Measurements from ENCODE around the gene DHH. TPM values are rescaled to one million over a fixed set of nuclear protein-coding genes. Genes with fewer than 3 reads are reported as not detected.

The DHH gene
- total and polyA plus RNA-seq, 4 donors, result 1.3 to 8.1 (median 5.1) TPM

DNA sequence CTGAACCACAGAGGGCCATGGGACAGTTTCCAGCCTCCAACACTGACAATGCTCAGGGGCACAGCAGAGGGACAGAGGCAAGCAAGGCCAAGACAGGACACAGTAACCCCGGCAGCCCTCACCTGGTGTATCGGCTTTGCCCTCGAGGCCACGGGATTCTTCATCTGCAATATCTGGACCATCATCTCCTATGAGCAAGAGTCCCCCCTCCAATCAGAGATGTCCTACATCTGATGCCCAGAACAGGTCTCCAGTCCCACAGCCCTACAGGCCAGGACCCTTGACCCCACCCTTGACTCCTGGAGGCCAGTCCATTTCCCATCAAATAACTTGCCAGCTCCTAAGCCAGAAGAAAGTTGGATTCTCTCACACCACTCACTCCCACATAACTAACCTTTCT is 51.4 kb downstream of the DHH start:
- Histone ChIP-seq H3K27ac (ENCODE audit: low read depth, low read length) (no peak overlapping the region), H3K27me3 (ENCODE audit: control insufficient read depth, insufficient read depth, low read length) (no peaks in the 10 kb centered on the region), H3K9me3 (ENCODE audit: control insufficient read depth, insufficient read depth, low read length) (no peaks in the 10 kb centered on the region), H3K36me3 (ENCODE audit: control insufficient read depth, insufficient read depth, low read length) (peaks cover 99% of the 10 kb centered on the region), H3K4me1 (ENCODE audit: control insufficient read depth, insufficient read depth, low read length) (no peaks in the 10 kb centered on the region), H3K4me3 (ENCODE audit: low read depth, low read length) (no peak overlapping the region)
- WGBS (ENCODE audit: insufficient coverage), result 90% methylated on average over 4 of the region's 4 CpGs
- no peak for DNase-seq (ENCODE audit: low read depth in 4 of 6, low spot score in 6 of 6)

DNA sequence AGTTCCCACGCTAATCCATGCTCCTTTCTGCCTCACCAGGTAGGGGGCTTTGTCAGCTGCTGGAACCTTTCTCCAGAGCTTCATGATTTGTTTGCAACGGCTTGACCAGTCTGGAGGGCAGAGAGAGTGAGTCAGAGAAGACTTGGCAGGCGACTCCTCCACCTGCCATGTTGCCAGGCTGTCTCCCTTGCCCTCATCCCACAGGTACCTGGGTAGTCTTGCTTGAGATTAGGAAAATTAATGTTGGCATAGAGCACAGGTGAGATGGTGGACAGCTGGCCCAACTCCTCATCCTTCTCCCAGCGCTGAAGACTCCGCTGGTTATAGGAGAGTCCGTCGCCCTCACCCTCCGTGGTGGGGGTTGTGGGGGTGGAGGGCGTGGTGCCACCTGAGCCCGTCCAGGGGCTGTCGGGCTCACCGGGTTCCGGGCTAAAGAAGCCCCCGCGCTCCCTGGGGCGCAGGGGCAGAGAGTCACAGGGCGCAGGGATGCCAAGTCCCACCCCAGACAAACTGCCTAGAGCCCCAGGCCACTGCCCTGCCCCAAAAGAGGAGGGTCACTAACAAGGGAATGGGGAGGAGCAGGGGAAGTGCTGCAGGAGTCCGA is 52.6 kb downstream of the DHH start:
- WGBS (ENCODE audit: insufficient coverage), result 98% methylated on average over 9 of the region's 18 CpGs
- H3K36me3 ChIP-seq (ENCODE audit: control insufficient read depth, insufficient read depth, low read length), result peaks cover 100% of the 10 kb centered on the region

DNA sequence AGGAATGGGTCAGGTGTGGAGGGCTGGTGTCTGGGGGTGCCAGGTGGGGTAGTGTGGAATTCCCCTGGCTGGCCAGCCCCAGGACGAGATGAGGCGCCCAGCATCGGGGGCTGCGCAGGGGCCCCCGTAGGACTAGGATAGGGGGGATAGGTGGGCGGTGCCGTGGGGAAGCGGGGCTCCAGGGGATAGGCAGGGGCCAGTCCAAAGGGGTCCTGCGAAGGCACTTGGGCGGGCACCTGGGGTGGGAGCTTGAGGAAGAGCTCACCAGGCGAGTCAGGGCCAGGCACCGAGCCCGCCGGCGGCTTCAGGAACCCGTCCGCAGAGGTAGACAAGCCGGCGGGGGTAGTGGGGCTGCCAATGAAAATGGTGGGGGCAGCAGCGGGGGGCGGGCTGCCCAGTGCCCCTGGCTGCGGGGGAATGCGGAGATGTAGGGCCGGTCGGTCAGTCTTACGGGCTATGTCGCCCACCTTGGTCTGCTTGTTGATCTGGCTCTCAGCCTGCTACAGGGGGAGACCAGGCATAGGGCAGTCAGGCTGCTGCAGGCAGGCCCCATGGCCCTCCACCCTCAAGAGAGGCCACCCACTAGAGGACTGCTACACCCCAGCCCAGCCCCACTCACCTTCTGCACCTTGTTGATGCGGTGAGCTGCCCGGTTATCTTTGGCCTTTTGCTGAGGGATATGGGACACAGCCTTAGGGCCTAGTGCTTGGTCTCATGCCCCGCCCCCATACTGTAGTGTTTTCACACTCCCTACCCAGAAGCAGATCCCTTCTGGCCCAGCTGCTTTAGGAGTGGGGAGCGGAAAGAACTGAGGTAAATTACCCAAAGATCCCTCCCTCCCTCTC is 53.3 kb downstream of the DHH start:
- DNase-seq (ENCODE audit: low read depth in 4 of 6, low spot score in 6 of 6), result no peak
- WGBS (ENCODE audit: insufficient coverage), result 95% methylated on average over 25 of the region's 31 CpGs
- Histone ChIP-seq H3K27ac (ENCODE audit: low read depth, low read length) (no peak overlapping the region), H3K36me3 (ENCODE audit: control insufficient read depth, insufficient read depth, low read length) (peaks cover 100% of the 10 kb centered on the region), H3K27me3 (ENCODE audit: control insufficient read depth, insufficient read depth, low read length) (no peaks in the 10 kb centered on the region), H3K9me3 (ENCODE audit: control insufficient read depth, insufficient read depth, low read length) (no peaks in the 10 kb centered on the region), H3K4me1 (ENCODE audit: control insufficient read depth, insufficient read depth, low read length) (no peaks in the 10 kb centered on the region), H3K4me3 (ENCODE audit: low read depth, low read length) (no peak overlapping the region)

More for the DNA sequence above, 52.6 kb downstream of the DHH start:
- H3K27ac ChIP-seq (ENCODE audit: low read depth, low read length), result no peak overlapping the region
- no peak overlapping the region for H3K4me3 ChIP-seq (ENCODE audit: low read depth, low read length)
- H3K4me1 ChIP-seq (ENCODE audit: control insufficient read depth, insufficient read depth, low read length), result no peaks in the 10 kb centered on the region
- no peaks in the 10 kb centered on the region for H3K9me3 ChIP-seq (ENCODE audit: control insufficient read depth, insufficient read depth, low read length)
- DNase-seq (ENCODE audit: low read depth in 4 of 6, low spot score in 6 of 6), result no peak
- H3K27me3 ChIP-seq (ENCODE audit: control insufficient read depth, insufficient read depth, low read length), result no peaks in the 10 kb centered on the region

DNA sequence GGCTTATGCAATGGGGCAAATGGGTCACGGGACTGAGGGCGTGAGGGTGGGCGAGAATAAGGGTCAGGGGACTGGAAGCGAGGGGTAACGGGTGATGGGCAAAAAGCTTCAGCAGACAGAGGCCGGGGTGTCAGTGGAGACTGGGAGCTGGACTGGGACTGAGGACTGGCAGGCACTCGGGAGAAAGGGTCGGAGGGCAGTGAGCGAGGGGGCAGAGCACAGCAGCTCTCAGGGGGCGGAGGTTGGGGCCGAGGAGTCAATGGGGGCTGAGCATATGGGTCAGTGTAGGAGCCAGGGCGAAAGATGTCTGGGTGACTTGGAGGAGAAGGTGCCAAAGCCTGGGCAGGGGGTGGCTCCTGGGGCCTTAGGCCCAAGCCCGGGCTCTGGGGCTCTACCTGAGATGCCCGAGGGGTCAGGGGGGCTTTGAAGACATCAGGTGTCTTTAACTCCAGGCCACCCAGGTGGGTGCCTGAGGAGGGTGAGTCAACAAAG is 54.2 kb downstream of the DHH start:
- Histone ChIP-seq H3K27ac (ENCODE audit: low read depth, low read length) (no peak overlapping the region), H3K27me3 (ENCODE audit: control insufficient read depth, insufficient read depth, low read length) (no peaks in the 10 kb centered on the region), H3K9me3 (ENCODE audit: control insufficient read depth, insufficient read depth, low read length) (no peaks in the 10 kb centered on the region), H3K4me1 (ENCODE audit: control insufficient read depth, insufficient read depth, low read length) (no peaks in the 10 kb centered on the region), H3K36me3 (ENCODE audit: control insufficient read depth, insufficient read depth, low read length) (peaks cover 97% of the 10 kb centered on the region), H3K4me3 (ENCODE audit: low read depth, low read length) (no peak overlapping the region)
- no peak for DNase-seq (ENCODE audit: low read depth in 4 of 6, low spot score in 6 of 6)
- 94% methylated on average over 14 of the region's 14 CpGs for WGBS (ENCODE audit: insufficient coverage)

DNA sequence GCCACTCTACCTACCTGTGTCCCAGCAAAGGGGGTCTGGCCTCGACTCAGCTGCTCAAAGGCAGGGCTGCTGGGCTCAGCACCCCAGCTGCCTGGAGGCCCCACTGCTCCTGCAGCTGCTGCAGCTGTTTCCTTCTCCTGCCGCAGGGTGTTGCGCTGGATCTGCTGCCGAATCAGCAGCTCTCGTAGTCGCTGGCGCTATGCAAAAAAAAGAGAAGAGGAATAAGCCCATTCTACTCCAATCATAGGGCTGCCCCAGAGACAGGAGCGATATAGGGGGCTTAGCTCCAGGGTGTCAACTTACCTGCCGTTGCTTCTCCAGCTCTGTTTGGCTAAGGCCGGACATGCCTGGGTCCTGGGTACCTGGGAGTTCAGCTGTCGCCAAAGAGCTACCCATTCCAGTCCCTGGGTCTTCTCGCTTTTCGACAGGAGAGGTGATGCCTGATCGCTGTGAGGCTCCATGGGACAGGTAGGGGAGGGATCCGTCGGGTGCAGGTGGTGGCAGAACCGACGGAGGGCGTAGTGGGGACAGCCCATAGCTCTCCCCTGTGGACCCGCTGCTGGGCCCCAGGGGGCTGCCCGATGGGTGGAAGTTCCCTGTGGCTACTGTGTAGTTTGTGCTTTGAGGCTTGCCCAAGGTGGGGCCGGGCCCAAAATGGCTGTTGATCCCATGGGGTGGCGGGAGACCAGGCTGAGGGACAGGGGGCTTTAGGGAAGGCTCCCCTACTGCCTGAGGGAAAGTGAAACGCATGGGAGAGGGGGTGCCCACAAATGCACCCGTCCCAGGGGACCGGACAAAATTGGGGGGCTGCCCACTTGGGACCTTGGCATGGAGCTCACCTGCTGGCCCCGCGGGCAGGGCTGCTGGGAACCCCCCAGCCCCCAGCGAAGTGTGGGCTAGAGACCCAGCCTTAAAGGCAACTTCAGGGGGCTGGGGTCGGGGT is 54.9 kb downstream of the DHH start:
- Histone ChIP-seq H3K36me3 (ENCODE audit: control insufficient read depth, insufficient read depth, low read length) (peaks cover 96% of the 10 kb centered on the region), H3K9me3 (ENCODE audit: control insufficient read depth, insufficient read depth, low read length) (no peaks in the 10 kb centered on the region), H3K4me3 (ENCODE audit: low read depth, low read length) (no peak overlapping the region), H3K27ac (ENCODE audit: low read depth, low read length) (no peak overlapping the region), H3K27me3 (ENCODE audit: control insufficient read depth, insufficient read depth, low read length) (no peaks in the 10 kb centered on the region), H3K4me1 (ENCODE audit: control insufficient read depth, insufficient read depth, low read length) (no peaks in the 10 kb centered on the region)
- DNase-seq (ENCODE audit: low read depth in 4 of 6, low spot score in 6 of 6), result no peak
- 94% methylated on average over 30 of the region's 30 CpGs for WGBS (ENCODE audit: insufficient coverage)

DNA sequence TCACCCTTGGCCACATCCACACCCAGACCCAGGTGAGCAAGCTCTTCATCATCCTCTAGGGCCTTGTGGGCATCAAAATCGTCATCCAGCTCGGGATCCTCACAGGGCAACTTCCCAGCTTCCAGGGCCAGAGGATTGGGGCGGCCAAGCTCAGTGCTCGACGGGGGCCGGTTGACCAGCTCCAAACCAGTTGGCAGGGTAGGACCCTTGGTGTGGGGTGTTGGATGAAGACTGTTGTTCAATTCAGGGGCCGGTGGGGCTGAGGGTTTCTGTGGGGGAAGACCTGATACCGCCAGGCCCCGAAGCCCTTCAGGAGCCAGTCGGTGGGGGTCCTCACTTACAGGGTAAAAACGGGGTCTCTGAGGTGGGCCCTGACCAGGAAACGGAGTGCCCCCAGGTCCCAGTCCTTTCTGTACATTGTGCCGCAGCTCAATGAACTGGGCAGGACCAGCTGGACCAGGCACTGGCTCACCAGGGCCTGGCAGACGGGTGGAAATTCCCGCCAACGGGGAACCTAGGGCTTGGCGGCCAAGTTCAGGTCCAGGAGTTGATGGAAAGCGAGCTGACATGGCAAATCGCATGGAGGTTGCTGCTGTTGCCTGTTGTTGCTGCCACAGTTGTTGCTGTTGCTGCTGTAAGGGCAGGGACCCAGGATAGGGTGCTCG is 56.2 kb downstream of the DHH start:
- WGBS (ENCODE audit: insufficient coverage), result 94% methylated on average over 19 of the region's 20 CpGs
- H3K9me3 ChIP-seq (ENCODE audit: control insufficient read depth, insufficient read depth, low read length), result no peaks in the 10 kb centered on the region
- peaks cover 96% of the 10 kb centered on the region for H3K36me3 ChIP-seq (ENCODE audit: control insufficient read depth, insufficient read depth, low read length)
- DNase-seq (ENCODE audit: low read depth in 4 of 6, low spot score in 6 of 6), result no peak
- H3K27me3 ChIP-seq (ENCODE audit: control insufficient read depth, insufficient read depth, low read length), result no peaks in the 10 kb centered on the region
- H3K4me1 ChIP-seq (ENCODE audit: control insufficient read depth, insufficient read depth, low read length), result no peaks in the 10 kb centered on the region
- H3K4me3 ChIP-seq (ENCODE audit: low read depth, low read length), result no peak overlapping the region
- H3K27ac ChIP-seq (ENCODE audit: low read depth, low read length), result no peak overlapping the region

DNA sequence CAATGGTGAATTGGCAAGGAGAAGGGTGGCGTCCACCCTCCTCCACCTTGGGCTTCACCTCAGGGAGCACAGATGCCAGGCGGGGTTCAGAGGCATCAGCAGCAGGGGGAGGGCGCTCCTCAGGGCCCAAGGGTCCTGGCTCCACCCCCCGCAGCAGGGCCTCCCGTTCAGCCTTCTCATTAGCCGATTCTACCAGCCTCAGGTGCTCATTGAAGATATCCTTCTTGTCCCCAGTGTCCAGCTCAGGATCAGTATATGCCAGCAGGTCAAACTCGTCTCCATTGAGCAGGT is 56.7 kb downstream of the DHH start:
- 91% methylated on average over 7 of the region's 7 CpGs for WGBS (ENCODE audit: insufficient coverage)
- Histone ChIP-seq H3K27me3 (ENCODE audit: control insufficient read depth, insufficient read depth, low read length) (no peaks in the 10 kb centered on the region), H3K4me1 (ENCODE audit: control insufficient read depth, insufficient read depth, low read length) (peaks cover 4% of the 10 kb centered on the region), H3K4me3 (ENCODE audit: low read depth, low read length) (no peak overlapping the region), H3K27ac (ENCODE audit: low read depth, low read length) (no peak overlapping the region), H3K9me3 (ENCODE audit: control insufficient read depth, insufficient read depth, low read length) (no peaks in the 10 kb centered on the region), H3K36me3 (ENCODE audit: control insufficient read depth, insufficient read depth, low read length) (peaks cover 96% of the 10 kb centered on the region)
- no peak for DNase-seq (ENCODE audit: low read depth in 4 of 6, low spot score in 6 of 6)

DNA sequence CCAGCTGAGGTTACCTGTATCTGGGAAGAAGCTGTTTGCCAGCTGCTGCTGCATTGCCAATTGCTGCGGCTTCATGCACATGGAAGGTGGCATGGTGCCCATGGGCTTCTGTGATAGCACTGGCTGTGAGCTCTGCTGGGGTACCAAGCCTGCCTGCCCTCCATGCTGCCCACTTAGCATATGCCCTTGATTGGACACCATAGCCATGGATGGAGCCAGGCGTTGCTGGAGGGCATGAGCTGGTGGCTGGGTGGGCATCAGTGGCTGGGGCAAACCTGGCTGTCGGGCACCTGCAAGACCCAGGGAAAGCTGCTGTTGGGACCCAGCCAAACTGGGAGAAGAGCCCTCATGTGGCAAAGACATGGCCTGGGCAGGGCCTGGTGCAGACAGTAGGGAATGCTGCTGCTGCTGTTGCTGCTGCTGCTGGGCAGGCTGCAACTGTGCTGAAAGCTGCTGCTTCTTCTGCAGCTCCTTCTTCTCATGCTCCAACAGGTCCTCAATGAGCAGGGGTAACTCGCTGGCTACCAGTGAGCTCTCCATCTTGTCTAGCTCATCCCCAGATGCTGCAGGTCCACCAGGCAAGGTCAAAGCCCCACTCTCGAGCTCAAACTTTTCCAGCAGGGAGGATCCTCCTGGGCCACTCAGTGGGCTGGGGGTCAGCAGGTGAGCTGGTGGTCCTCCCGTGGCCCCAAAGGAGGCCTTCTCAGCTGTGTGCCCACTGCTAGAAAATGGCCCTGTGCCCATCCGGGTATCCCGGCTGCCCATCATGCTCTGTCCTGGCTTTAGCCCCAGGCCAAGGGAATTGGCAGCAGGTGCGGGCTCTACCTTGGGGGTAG is 57.3 kb downstream of the DHH start:
- peak in 1 of 6 donors; percentile 22 for DNase-seq (ENCODE audit: low read depth in 4 of 6, low spot score in 6 of 6)
- Histone ChIP-seq H3K27ac (ENCODE audit: low read depth, low read length) (no peak overlapping the region), H3K4me3 (ENCODE audit: low read depth, low read length) (no peak overlapping the region), H3K4me1 (ENCODE audit: control insufficient read depth, insufficient read depth, low read length) (peaks cover 9% of the 10 kb centered on the region), H3K27me3 (ENCODE audit: control insufficient read depth, insufficient read depth, low read length) (no peaks in the 10 kb centered on the region), H3K9me3 (ENCODE audit: control insufficient read depth, insufficient read depth, low read length) (no peaks in the 10 kb centered on the region), H3K36me3 (ENCODE audit: control insufficient read depth, insufficient read depth, low read length) (peaks cover 96% of the 10 kb centered on the region)
- WGBS (ENCODE audit: insufficient coverage), result 94% methylated on average over 9 of the region's 9 CpGs

All from spinal cord (tissue), 10 donors.